GM18951 (cell line): ENCODE results near the gene PHKG1.
A peak's percentile ranks its signal among the peaks of the same experiment; 100 is the strongest.
"Not testable (repeated sequence)": the region's sequence is repeated elsewhere in the genome, so short reads cannot be mapped to it uniquely, and the experiment has no call there.

Experiments
- POLR2A ChIP-seq: IDR thresholded peaks from 4 replicates; pipeline ENCODE4 v1.6.1; 2011; ENCODE audit warnings: mild to moderate bottlenecking; ENCODE audit not compliant: insufficient read length, insufficient read depth; ENCODE audit errors: extremely low read depth
- in situ Hi-C: fragments of 300-500 bp; cut with MboI; formaldehyde crosslinking; loops from one replicate; pipeline ENCODE4 v1.12.0; 2022; ENCODE audit warnings: low sequenced_read_pairs, mixed read lengths, inconsistent platforms; ENCODE audit not compliant: unreplicated experiment

Gene PHKG1

GRCh38 chr7:56092789-56093531, at the start of gene PHKG1:
TSS of gene PHKG1 (minus strand) at chr7:56092952. CDS start at chr7:56088941, 4,011 bp downstream.
- in situ Hi-C loops = no loop called here
- no peak for TF ChIP-seq POLR2A

DNA sequence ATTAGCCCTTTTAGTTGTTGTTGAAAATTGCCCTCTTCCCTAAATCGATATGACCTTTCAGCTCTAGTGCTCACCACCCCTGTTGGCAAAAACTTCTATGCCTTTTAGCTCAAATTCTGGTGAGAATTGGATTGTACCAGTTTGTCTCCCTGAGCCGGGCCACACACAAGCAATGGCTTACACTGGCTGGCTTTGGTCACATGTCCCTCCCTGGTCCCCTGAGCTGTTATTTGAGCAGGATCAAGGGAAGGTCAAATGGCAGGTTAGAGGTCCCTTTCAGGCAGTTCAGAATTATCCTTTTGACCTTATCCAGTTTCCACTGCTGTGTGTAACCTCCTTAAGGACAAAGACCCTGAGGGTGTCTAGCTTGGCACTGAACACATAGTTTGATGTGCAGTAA, 38.3 kb upstream of the PHKG1 start:
- in situ Hi-C loops = not testable (repeated sequence)

- in situ Hi-C loops = no loop called here
- TF ChIP-seq POLR2A = no peak
Measured at GRCh38 chr7:56127241-56127975, 34.7 kb upstream of the PHKG1 start.

GRCh38 chr7:56125831-56126230, 33.1 kb upstream of the PHKG1 start:
- TF ChIP-seq POLR2A = no peak
- in situ Hi-C loops = no loop called here

- TF ChIP-seq POLR2A = no peak
- in situ Hi-C loops = no loop called here
Measured at GRCh38 chr7:56124981-56125380, 32.2 kb upstream of the PHKG1 start.

DNA sequence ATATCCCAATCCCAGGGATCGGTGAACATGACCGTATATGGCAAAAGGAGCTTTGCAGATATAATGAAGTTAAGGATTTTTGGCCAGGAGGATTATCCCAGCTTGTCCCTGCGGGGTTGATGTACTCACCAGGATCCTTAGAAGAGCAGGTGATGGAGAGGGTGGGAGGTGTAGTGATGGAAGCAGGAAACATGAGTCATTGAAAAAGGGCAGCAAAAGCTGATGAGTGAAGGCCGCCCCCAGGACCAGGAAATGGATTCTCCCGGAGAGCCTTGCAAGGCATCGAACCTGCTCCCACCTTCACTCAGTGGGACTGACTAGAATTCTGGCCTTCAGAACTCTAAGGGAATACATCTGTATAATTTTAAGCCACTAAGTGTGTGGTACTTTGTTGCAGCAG, 28.7 kb upstream of the PHKG1 start:
- in situ Hi-C loops = no loop called here
- TF ChIP-seq POLR2A = no peak

- no peak for TF ChIP-seq POLR2A
- in situ Hi-C loops = no loop called here
Measured at GRCh38 chr7:56115852-56116538, 23.2 kb upstream of the PHKG1 start, which contains the start of gene NUPR2. TSS of gene NUPR2 (minus strand) at chr7:56116417. CDS start at chr7:56116314, 103 bp downstream.

DNA sequence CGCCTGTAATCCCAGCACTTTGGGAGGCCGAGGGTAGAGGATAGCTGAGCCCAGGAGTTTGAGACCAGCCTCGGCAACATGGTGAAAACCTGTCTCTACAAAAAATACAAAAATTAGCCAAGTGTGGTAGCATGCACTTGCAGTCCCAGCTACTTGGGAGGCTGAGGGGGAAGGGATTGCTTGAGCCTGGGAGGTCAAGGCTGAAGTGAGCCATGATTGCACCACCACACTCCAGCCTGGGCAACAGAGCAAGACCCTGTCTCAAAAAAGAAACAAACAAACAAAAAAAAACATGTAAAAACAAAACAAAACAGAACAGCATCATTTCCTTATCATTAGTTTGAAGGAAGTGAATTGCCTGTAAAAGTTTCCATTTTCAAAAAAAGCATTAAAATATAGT, 19.5 kb upstream of the PHKG1 start:
- in situ Hi-C loops = not testable (repeated sequence)

GRCh38 chr7:56110611-56111010, 17.9 kb upstream of the PHKG1 start:
- no peak for TF ChIP-seq POLR2A
- in situ Hi-C loops = no loop called here

DNA sequence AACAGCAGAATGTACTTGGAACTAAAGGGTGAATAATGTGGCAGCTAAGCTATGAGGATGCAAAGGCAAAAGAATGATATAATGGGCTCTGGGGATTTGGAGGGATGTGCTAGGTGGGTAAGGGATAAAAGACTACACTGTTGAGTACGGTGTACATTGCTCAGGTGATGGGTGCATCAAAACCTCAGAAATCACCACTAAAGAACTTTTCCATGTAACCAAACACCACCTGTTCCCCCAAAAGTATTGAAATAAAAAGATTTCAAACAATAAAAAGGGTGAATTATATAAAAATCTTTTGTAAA, 15.2 kb upstream of the PHKG1 start:
- in situ Hi-C loops = no loop called here
- TF ChIP-seq POLR2A = no peak

GRCh38 chr7:56106108-56107073, 13.6 kb upstream of the PHKG1 start, which contains the start of gene CHCHD2:
TSS of gene CHCHD2 (minus strand) at chr7:56106476. CDS start at chr7:56106413, 63 bp downstream.
- in situ Hi-C loops = no loop called here
- peak; percentile 83 for TF ChIP-seq POLR2A

GRCh38 chr7:56105508-56105907, 12.8 kb upstream of the PHKG1 start:
- in situ Hi-C loops = no loop called here
- TF ChIP-seq POLR2A = no peak

DNA sequence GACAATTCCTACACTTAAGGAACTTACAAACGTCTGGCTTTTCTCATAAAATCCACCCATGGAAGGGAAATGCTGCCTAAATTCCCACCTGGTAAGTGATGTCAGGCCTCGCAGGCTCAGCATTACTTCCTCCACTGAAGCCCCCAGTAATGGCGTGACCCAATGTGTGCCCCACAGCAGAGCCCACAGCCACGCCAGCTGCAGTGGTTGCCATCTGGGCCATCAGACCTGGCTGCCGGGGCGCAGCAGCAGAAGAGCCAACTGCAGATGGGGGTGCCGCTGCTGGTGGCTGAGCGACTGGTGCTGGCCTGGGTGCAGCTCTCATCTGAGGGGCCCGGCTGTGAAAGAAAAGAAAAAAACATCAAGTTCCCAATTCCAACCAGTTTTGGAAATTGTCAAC, 11.4 kb upstream of the PHKG1 start:
- in situ Hi-C loops = not testable (repeated sequence)

DNA sequence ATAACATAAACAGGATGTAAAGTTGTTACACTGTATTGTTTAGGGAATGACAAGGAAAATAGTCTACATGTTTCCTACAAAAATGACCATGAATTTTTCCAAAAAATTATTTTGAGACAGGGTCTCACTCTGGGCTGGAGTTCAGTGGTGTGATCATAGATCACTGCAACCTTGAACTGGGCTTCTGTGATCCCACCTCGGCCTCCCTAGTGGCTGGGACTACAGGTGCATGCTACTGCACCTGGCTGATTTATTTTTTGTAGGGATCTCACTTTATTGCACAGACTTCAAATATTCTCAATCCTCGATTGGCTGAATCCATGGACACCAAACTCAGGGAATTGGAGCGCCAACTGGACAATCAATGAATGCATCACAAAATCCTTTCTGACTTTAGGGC, 6.9 kb upstream of the PHKG1 start:
- TF ChIP-seq POLR2A = no peak
- in situ Hi-C loops = no loop called here

- in situ Hi-C loops = not testable (repeated sequence)
Measured at GRCh38 chr7:56098187-56099008, 5.6 kb upstream of the PHKG1 start.
